ENCODE results near the gene OR5J2. TPM values are rescaled to one million over a fixed set of nuclear protein-coding genes. Genes with fewer than 3 reads are reported as not detected.

The OR5J2 gene
- total and polyA plus RNA-seq, 8 donors, result not detected

DNA sequence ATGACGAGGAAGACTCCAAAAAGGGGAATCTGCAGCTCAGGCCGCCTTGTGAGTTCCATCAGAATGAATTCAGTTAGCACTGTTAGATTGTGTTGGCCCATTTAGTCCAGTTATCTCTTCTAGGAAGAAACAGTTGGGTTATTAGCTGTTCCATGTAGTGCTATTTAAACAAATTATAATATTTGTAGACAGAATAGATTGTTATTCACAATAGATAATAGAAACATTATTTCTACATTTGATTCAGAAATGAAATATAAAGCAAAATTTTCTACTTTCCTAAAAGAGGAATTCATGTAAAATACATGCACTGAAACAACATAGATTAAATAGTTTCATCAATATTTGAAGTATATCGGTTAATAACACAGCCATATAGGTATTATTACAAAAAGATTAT, 16.2 kb upstream of the OR5J2 start, which contains the start of gene OR8K5:
TSS of gene OR8K5 (minus strand) at position 101 of the 400 bp plus-strand sequence. CDS start at position 101, 0 bp downstream.
- Histone ChIP-seq H3K4me1 (no peaks in the 10 kb centered on the region), H3K27me3 (no peaks in the 10 kb centered on the region), H3K27ac (no peak within 1 kb of the TSS), H3K9me3 (peaks cover 0 to 20% (median 14%) of the 10 kb centered on the region in 4 donors), H3K36me3 (no peaks in the 10 kb centered on the region), H3K4me3 (no peak within 1 kb of the TSS)
- 67 to 87% (median 77%) methylated on average over 3 of the region's 3 CpGs for WGBS, 5 donors
- intact Hi-C loops (cut with DNase I; ENCODE audit: low total_unique reads), result no loop called here
- no peak for DNase-seq
- TF ChIP-seq EP300 (IDR thresholded peaks at IDR 0.05) (no peak), POLR2A (IDR thresholded peaks at IDR 0.05) (no peak), POLR2AphosphoS5 (IDR thresholded peaks at IDR 0.05) (no peak), CTCF (IDR thresholded peaks at IDR 0.05) (no peak)

- Histone ChIP-seq H3K4me1 (no peaks in the 10 kb centered on the region), H3K27ac (no peak overlapping the region), H3K9me3 (peaks cover 0 to 6% (median 0%) of the 10 kb centered on the region in 4 donors), H3K27me3 (no peaks in the 10 kb centered on the region), H3K4me3 (no peak overlapping the region), H3K36me3 (no peaks in the 10 kb centered on the region)
- WGBS, 5 donors, result 41 to 65% (median 57%) methylated on average over 3 of the region's 3 CpGs
- intact Hi-C loops (cut with DNase I; ENCODE audit: low total_unique reads), result no loop called here
- DNase-seq, result no peak
- TF ChIP-seq POLR2A (IDR thresholded peaks at IDR 0.05), result no peak
- no peak for TF ChIP-seq EP300 (IDR thresholded peaks at IDR 0.05)
- TF ChIP-seq CTCF (IDR thresholded peaks at IDR 0.05), result no peak
- TF ChIP-seq POLR2AphosphoS5 (IDR thresholded peaks at IDR 0.05), result no peak
Measured at GRCh38 chr11:56163804-56164203, 12.6 kb upstream of the OR5J2 start.

GRCh38 chr11:56172256-56172830, 4.1 kb upstream of the OR5J2 start:
- peaks cover 0 to 11% (median 3%) of the 10 kb centered on the region in 4 donors for H3K9me3 ChIP-seq
- WGBS, 5 donors, result 28 to 45% (median 31%) methylated on average over 3 of the region's 3 CpGs
- H3K27ac ChIP-seq, result no peak overlapping the region
- no peaks in the 10 kb centered on the region for H3K27me3 ChIP-seq
- peak in 1 of 2 donors; percentile 14 for DNase-seq
- no peaks in the 10 kb centered on the region for H3K4me1 ChIP-seq
- no peaks in the 10 kb centered on the region for H3K36me3 ChIP-seq
- H3K4me3 ChIP-seq, result no peak overlapping the region
- intact Hi-C loops (cut with DNase I; ENCODE audit: low total_unique reads), result no loop called here
- TF ChIP-seq POLR2AphosphoS5 (IDR thresholded peaks at IDR 0.05) (no peak), POLR2A (IDR thresholded peaks at IDR 0.05) (no peak), CTCF (IDR thresholded peaks at IDR 0.05) (no peak), EP300 (IDR thresholded peaks at IDR 0.05) (no peak)

- Histone ChIP-seq H3K27ac (no peak overlapping the region), H3K27me3 (no peaks in the 10 kb centered on the region), H3K4me1 (no peaks in the 10 kb centered on the region), H3K36me3 (no peaks in the 10 kb centered on the region), H3K4me3 (no peak overlapping the region), H3K9me3 (peaks cover 0 to 18% (median 9%) of the 10 kb centered on the region in 4 donors)
- no peak for DNase-seq
- intact Hi-C loops (cut with DNase I; ENCODE audit: low total_unique reads), result no loop called here
- TF ChIP-seq POLR2AphosphoS5 (IDR thresholded peaks at IDR 0.05), result no peak
- TF ChIP-seq CTCF (IDR thresholded peaks at IDR 0.05), result no peak
- no peak for TF ChIP-seq POLR2A (IDR thresholded peaks at IDR 0.05)
- TF ChIP-seq EP300 (IDR thresholded peaks at IDR 0.05), result no peak
Measured at GRCh38 chr11:56183459-56183858, 7.0 kb downstream of the OR5J2 start.

All from stomach (tissue), 9 donors.